ENCODE measurements around the gene DSCAM.
A peak's percentile ranks its signal among the peaks of the same experiment; 100 is the strongest.

The DSCAM gene

DNA sequence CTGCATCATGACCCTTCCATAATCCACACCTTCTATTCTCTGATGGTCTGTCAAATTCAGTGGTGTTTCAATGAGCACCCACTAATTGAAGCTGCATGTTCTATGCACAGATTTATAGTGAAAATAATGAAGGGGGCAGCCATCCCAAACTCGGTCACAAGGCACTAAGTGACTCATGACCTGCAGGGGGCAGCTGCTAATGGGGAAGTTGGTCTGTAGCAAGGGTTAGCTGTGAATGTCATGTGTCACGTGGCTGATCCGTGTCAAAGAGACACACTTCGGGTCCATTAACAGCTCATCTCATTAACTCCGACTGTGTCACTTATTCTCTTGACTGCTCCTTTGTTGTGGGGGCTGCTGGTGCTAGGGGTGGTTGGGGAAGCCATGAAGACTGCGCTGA, 673.1 kb downstream of the DSCAM start:
- DNase-seq (ENCODE audit: low spot score): peak; percentile 23

DNA sequence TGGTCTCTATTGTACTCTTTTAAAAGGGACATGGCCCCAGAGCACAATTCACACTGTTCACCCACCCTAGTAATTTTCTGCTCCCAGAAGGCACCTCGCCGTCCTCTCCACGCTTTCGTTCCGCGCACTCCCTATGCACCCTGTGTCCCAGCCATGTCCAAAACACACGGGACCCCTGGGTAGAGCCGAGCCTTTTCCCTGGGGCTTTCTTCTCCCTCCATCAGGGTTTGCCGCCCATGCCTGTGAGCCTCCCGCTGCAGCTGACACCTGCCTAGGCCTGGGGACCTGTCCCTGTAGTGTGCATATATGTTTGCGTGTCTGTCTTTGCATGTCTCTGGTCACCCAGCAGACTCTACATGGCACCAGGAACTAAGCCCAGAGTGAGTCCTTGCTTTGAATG, 677.0 kb downstream of the DSCAM start:
- no peak for DNase-seq (ENCODE audit: low spot score)

DNA sequence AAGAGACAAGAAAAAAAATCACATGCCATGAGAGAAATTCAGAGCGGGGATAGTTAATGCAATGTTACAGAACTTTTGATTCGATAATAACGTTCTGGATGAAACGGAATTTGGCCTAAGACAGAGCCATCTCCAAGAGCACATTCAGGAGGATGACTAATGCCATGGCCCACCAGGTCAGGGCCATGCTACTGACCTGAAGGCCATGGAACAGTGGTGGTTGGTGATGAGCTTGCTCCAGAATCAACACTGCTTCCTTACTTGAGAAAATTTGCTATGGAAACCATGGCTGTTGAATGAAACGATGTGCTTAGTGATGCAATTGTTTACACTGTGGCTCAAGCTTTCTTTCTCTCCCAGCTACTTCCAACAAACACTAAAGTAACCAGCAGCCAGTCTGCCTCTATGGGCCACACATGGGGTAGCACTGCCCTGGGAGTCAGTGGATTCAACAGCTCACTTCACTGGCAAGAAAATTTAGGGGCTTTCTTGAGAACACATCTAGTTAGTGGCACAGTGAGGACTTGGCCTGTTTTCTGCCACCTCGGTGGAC, 680.6 kb downstream of the DSCAM start:
- DNase-seq (ENCODE audit: low spot score): no peak

DNA sequence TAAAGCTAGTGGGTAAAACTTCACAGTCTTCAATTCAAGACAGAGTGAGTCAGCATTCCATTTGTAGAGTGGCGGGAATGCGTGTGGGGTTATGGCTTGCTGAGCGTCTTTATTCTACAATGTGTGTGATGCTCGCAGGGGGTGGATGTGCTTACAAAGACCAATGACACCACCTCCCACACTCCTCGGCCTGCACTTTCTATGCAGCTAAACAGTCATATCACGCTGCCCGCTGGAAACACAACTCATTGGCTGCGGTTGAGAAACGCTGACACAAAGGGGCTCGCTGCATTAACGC, 681.2 kb downstream of the DSCAM start:
- DNase-seq (ENCODE audit: low spot score): no peak

DNA sequence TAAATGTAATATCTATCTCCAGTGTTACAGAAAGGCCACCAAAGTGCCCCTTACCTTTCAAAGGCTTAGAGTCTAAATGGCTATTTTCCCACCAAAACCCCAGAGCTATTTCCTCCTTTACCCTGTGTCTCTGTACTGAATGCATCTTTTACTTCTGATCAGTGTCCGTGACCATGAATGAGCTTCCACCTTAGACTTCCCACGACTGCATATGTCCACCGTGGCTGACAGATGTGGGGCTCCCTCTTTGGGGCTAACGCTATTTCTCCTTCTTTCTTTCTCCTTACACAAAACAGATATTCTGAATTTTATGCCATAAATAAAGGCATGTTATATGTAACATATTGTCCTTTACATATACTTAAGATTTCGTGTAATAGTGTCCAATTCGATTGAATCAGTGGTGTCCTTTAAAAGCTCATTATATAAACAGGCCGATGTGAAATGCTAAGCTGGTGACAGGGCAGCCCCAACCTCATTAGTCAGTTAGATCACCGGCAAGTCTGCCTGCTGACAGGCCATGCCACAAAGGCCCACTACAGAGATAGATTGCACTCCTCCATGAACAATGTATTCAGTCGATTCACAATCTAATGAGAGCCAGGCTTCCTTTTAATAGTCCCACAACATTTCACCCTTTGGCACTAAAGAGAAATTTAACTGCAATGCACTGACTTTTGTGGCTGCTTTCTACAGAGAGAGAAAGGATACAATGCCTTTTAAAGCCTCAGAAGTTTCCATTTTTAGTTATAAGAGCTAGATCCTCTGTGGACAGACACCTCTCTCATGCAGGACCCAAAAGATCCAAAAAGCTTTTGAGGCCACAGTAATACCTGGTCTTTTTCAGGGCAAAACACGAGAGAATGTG, 681.8 kb downstream of the DSCAM start:
- DNase-seq (ENCODE audit: low spot score): no peak

DNA sequence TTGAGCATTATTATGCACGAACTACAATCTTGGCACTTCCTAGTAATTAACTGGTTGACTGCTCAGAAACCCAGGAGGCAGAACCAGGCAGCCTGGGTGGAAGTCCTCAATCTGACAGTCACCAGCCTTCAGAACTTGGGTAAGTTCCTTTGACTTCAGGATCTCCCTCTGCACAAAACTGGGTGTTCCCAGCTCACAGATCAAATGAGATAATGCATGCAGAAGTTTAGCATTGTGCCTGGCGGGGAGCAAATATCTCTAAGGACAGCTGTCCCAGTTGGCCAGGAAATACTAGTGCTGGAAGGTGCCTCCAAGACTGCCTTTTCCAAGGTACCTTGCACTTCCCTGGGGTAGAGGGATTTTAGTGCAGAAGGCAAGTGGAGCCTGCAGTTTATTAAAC, 684.9 kb downstream of the DSCAM start:
- DNase-seq (ENCODE audit: low spot score): no peak

DNA sequence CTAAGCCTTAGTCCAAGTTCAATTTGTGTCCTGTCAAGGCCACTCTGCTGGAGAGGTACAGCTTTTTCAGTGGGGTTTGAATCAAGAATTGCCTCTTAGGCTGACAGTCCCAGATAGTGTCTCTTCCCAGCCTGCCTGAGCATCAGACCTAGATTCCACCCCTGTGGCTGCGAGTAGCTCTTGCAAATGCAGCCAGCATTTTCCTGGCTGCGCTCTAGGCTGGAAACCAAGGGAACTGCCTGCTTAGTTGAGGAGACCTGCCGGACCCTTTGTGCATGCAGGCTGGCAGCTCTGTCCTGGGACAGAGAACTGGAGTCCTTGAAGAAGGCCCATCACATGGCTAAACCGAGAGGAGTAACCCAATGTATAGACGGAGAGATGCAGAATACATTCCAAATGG, 686.0 kb downstream of the DSCAM start:
- no peak for DNase-seq (ENCODE audit: low spot score)

DNA sequence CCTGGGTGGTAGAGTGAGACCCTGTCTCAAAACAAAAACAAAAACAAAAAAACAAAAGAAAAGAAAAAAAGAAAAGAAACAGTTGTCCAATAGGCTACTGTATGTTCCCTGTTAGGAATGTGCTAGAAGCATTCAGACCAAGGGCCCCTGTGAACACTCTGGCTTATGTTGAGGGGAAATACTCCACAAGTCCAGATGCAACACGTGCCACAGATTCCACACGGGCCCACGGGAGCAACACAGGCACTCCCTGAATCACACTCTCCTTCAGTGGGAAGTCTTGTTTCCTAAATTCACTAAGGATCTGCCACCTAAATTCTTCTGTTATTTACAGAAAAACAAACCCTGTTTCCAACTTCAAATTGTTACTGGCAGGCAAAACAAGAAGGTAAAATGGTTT, 688.6 kb downstream of the DSCAM start:
- DNase-seq (ENCODE audit: low spot score): no peak

DNA sequence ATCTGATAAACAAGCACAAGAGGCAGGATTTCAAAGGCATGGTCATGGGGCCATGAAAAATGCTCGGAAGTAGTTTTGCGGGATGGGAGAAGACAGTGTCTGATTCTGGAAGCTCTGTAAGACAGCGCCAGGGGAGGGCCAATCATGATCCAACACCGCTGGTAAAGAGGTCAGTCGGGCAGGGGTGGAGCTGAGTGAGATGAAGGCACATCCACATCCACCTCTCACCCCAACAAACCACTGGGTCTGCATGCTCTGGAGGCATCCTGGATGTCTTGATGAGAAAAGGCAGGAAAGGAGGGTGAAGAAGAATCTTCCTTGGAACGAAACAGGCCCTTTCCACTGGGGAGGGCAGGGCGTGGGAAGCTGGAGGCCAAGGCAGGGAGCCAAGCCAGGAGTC, 691.4 kb downstream of the DSCAM start:
- DNase-seq (ENCODE audit: low spot score): no peak

DNA sequence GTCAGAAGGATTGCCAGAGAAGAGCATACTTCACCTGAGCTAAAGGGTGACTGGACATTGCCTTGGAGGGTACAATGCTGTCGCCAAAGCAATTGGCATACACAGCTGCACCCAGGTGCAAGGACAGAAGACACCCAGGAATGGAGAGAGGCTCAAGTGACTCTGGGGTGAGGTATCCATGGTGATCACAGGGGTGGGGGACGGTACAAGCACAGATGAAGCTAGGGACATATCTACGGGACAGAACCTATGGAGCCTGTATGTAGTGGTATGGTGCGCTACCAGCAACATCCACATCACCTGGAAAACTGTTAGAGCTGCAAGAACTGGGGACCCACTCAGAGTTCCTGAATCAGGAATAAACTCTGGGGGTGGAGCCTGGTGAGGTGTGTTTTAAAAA, 693.6 kb downstream of the DSCAM start:
- DNase-seq (ENCODE audit: low spot score): no peak

DNA sequence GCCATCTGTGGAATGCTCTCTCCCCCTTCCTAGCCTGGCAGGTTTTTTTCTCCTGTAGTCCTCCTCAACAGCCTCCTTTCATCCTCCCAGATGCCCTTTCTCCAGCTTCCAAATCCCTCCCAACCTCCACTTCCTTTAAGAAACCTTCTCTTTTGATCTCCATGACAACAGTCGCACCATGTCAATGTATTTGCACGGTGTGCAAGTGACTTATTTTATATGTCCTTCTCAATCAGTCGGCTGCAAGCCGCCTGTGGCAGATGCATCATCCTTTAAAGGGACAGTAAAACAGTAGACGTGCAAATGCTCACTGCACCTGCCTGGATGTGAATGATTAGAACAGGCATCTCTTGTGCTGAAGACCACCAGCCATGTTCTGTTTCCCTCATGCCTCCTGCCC, 694.5 kb downstream of the DSCAM start:
- DNase-seq (ENCODE audit: low spot score): no peak

DNA sequence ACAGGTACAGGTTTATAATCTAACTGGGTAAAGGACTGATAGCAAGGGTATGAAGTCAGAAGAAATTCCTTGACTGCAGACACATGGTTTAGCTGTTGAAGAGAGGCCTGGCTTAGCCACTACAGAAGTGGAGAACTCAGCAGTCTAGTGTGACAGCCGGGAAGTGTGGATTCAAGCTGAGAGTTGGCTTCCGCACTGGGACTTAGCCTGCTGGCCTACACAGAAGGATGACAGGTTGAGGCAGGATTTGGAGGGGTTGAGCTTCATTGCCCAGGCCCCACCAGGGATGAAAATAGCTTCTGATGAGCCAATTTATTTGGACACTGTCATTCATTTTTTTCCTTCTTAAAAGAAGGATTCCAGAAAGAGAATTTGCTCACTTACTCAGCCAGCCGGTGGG, 695.3 kb downstream of the DSCAM start:
- no peak for DNase-seq (ENCODE audit: low spot score)

DNA sequence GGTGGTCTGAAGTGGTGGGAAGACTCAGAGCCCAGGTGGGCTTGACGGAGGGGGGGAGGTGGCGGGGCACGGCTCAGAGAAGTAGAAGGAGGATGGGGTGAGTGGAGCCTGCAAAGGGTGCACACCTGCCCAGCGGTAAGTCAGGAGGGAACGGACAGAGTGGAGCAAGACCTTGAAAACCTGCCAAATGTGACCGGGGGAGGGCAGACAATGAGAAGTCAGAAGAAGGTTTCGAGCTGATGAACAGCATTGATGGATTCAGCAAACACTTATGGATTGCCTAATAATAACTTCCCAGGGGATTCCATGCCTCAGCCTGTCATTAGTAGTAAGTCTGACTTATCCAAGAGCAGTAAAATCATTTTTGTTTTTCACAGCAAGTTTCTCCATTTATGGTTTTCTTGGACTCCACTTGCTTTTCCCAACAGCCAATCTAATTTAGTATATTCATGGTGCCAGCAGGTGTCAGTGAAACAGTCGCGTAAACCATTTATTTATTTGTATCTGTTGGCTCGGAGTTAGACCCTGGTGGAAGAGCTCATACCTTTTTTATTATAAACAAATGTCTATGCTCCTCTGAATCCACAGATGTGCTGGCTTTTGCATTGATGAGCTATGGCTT, 700.6 kb downstream of the DSCAM start:
- no peak for DNase-seq (ENCODE audit: low spot score)

DNA sequence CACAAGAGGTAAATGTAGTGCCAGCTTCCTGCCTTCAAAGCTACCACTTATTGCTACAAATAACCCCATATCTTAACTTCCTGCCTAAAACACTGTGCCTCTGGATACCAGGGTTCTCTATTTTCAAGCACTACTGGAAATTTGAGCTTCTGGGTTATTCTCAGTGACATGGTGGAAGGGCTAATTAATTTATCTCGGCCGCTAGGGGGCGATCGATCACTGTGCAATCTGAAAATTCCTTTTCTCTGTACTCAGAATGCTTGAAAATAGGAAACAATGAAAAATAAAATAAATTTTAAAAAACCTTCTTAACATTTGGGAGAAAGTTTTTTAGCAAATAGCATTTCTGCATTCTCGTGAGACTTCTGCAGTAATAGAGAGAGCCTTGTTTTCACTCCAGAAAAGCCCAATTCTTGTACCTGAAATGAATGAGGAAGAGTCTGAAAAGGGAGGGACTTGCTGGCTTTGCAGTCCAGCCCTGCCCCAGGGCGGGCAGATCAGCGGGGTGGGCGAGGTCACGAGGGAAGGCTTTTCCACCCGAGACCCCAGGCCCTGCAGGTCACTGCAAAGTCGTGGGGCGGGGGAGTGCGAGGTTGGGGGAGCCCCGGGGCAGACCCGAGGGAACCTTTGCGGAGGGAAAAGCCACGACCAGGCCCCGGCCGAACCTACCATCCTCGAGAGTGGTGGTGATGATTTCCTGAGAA, 703.0 kb downstream of the DSCAM start:
- DNase-seq (ENCODE audit: low spot score): peak; percentile 64

DNA sequence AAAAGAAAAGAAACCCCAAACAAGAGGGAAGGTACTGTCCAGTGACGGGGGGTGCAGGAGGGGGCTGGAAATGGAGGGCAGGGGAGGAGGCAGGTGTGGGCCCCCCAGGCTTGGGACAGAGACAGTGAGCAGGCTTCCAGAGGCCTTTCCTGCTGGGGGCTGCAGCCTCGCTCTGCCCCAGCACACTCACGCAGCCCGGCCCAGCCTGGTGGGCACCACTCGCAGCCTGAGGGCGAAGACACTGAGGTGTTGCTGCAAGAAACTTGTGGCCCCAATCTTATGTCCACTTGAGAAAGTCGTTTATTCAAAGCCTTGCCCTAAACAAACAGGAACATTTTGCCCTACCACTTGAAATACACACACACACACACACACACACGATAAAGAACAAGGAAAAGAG, 705.3 kb downstream of the DSCAM start:
- DNase-seq (ENCODE audit: low spot score): no peak

DNA sequence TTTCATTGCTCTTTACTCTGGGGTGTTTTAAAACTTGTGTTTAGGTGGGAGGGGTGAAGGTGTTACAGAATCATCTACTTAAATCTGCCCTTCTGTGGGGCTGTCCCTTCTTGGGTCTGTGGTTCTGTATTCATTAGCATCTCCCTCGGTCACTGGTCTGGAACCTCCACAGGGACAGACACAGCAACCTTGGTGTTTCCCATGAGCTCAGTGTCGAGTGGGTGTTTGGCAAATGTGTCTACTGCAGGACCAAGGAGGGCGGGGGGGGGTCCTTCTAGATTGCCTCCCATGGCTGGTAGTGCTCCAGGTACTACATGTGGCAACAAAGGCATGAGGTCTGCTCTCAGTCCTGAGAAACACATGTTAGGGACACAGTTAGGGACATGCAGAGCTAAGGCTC, 706.3 kb downstream of the DSCAM start:
- DNase-seq (ENCODE audit: low spot score): no peak

DNA sequence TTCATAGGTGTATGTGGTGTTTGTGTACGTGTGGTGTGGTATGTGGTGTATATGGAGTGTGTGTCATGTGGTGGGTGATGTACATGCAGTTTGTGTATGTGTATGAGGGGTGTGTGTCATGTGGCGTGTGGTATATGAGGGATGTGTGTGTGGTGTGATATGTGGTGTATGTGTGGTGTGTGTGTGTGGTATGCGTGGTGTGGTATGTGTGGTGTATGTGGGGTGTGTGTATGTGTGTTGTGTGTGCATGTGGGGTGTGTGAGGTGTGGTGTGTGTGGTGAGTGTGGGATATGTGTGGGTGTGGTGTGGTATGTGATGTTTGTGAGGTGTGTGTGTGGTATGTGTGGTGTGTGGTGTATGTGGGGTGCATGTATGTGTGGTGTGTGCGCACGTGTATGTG, 707.3 kb downstream of the DSCAM start:
- no peak for DNase-seq (ENCODE audit: low spot score)

DNA sequence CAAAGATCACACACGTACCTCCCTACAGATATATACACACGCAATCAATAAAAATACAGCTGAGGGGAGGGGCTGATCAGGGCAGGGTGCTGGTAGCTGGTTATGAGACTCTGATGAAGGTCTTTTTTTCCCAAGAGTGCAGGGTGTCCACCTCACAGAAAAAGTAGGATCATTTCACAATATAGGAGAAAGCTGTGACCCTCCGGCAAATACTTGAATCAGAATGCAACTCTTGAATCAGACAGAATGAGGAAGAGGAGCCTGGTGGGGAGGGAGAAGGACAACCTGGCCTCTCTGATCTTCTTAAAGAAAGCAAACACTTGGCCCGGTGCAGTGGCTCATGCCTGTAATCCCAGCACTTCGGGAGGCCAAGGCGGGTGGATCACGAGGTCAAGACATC, 710.4 kb downstream of the DSCAM start:
- no peak for DNase-seq (ENCODE audit: low spot score)

DNA sequence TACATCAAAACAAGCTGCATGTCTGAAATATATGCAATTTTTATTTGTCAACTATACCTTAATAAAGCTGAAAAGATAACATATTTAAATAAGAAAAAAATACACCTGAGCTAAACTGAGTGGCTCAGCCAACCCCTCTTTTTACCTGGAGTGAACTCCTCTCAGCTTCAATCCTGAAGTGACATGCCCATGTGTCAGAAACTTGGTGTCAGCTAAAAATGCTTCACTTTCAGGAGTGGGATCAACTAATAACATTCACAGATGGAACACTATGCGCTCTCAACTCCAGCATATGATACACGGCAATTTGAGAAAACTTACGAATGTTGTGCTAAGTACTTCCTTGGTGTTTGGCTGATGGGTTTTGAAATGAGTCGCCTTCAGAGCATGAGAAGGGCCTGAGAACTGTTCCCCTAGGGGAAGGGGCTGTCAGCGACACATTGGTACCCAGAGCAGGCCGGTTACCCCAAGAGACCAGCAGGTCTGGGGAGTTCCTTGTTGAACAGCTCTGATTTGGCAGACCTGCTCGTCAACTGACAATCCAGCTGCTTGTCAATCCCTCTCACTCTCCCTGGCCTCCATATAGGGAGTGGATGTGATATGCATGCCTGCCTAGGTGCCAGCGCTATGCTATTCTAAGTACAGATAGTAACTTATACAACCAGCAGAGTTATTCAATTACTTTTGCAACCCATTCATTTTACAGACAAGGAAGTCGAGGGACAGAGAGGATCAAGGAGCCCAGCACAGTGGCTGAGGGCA, 712.0 kb downstream of the DSCAM start:
- no peak for DNase-seq (ENCODE audit: low spot score)

DNA sequence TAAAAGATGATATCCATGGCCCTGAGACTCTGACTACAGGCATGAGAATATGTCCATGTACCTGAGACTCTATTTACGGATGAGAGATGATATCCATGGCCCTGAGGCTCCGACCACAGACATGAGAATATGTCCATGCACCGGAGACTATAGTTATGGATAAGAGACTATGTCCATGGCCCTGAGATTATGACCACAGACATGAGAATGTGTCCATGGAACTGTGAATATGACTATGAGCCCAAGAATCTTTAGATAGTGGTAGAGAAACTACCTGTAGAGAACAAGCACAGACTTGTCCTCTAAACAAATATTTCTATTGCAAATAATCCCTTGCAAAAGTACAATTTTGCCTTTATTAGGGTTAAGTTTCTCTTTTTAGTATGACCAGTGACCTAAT, 716.5 kb downstream of the DSCAM start:
- DNase-seq (ENCODE audit: low spot score): no peak

DNA sequence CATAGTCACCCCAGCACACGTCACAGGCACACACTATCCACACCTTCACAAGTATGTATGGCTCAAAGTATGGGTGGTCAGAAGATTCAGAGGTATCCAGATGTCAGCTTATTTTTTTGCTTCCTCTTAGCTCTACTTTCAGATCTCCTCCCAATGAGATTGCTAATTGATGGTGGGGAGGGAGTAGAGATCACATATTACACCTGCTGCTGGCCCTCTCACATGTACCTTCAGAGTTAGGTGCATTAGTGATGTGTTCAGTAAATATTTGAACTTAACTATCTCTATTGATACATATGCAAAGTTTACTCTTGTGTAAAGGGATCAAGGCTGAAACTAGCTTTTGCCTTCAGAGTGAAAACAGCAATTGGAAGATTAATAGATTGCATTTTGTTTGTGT, 717.1 kb downstream of the DSCAM start:
- no peak for DNase-seq (ENCODE audit: low spot score)

DNA sequence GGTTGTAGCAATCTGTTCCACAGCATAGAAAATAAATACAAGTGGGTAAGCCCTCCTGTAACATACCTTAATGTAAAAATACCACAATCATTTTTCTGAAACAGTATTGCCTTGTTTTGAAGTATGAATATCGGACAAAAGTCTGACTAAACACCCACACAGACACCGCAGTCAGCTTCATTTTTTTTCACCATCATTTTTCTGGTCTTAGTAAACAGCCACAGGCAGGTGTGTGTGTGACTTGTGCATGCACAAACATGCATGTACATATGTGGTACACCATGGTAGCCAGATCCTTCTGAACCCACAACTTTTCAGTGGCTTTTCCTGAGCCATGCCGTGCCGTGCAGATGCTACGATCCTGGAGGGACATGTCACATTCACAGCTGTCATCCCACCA, 718.1 kb downstream of the DSCAM start:
- no peak for DNase-seq (ENCODE audit: low spot score)

Data from NAMALWA (cell line).